Kidney epithelial cell (primary cell): ENCODE measurements around the gene TMC4. TPM values are rescaled to one million over a fixed set of nuclear protein-coding genes. Genes with fewer than 3 reads are reported as not detected.

ENCODE experiments used
- DNase-seq: peaks from one replicate; pipeline ENCODE4 v3.0.0-alpha.2; 2010; ENCODE audit warnings: low read depth
- H3K27me3 ChIP-seq: 2 replicates; pipeline ENCODE4 v1.6.0; 2011; ENCODE audit warnings: low read length; ENCODE audit not compliant: control insufficient read depth, insufficient read depth
- H3K36me3 ChIP-seq: 2 replicates; pipeline ENCODE4 v1.5.1; 2011; ENCODE audit warnings: low read length; ENCODE audit not compliant: control insufficient read depth, insufficient read depth
- H3K4me3 ChIP-seq: 2 replicates; pipeline ENCODE4 v1.5.1; 2011; ENCODE audit warnings: low read depth, mild to moderate bottlenecking, control low read depth, low read length
- CTCF ChIP-seq: IDR thresholded peaks from 2 replicates; pipeline ENCODE4 v1.5.1; 2011; ENCODE audit warnings: mild to moderate bottlenecking, moderate library complexity, low read length, control low read depth, inconsistent platforms; ENCODE audit not compliant: insufficient read depth, poor library complexity, severe bottlenecking
- total RNA-seq: library from RNA; depleted of rRNA; stranded (reverse); fragments of >200 nt; gene quantifications from 2 replicates; pipeline ENCODE4 v1.2.3, GENCODE V29; 2015

TMC4 gene
- total RNA-seq, 1 donor from 2014 or later: 33.9 TPM

- Histone ChIP-seq H3K27me3 (no peaks in the 10 kb centered on the region), H3K4me3 (no peak overlapping the region), H3K36me3 (no peaks in the 10 kb centered on the region)
- DNase-seq: no peak
- TF ChIP-seq CTCF: no peak
These were observed 39.5 kb downstream of the TMC4 start for GRCh38 chr19:54133312-54133956.

- Histone ChIP-seq H3K27me3 (no peaks in the 10 kb centered on the region), H3K4me3 (no peak overlapping the region), H3K36me3 (no peaks in the 10 kb centered on the region)
- TF ChIP-seq CTCF: no peak
- no peak for DNase-seq
These were observed 43.4 kb downstream of the TMC4 start for GRCh38 chr19:54129617-54129996.

DNA sequence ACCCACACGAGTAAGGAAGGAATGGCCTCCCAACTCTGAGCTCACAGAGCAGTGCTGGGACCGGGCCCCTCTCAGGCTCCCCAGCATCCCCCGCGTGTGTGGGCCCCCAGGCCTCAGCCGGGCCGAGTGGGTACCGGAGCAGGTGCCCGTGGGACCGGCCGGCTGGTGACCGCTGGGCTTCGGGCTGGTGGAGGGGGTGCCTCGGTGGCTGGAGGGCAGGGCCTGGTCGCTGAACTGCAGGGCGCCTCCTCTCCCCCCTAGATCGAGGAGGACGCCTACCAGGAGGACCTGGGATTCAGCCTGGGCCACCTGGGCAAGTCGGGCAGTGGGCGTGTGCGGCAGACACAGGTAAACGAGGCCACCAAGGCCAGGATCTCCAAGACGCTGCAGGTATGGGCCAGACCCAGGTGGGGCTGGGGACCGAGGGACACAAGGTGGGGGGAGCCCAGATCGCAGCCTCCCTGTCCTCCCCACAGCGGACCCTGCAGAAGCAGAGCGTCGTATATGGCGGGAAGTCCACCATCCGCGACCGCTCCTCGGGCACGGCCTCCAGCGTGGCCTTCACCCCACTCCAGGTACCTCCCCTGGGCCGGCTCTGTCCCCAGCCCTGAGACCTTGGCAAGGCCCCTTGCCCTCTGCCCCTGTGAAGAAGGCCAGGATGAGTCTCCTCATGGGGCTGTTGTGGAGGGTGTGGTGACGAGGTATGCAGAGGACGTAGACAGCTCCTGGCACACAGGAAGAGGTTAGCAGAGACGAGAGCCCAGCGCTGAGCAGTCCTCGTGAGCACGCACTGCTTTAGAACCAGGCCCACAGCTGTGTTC is 44.0 kb downstream of the TMC4 start:
- Histone ChIP-seq H3K4me3 (no peak overlapping the region), H3K27me3 (no peaks in the 10 kb centered on the region), H3K36me3 (no peaks in the 10 kb centered on the region)
- DNase-seq: no peak
- TF ChIP-seq CTCF: no peak

DNA sequence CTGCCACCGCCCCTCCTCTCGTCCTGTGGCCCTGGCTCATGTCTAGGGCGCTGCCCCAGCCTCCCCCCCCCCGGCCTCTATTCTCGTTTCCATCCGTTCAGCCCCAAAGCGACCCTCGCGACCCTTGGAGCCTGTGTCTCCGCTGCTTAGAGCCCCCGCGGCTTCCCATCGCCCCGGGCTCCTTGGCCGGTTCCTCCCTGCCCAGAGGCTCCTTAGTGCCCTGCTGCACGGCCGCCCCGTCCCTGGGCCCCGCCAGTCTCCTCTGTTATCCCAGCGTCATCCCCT is 44.6 kb downstream of the TMC4 start:
- Histone ChIP-seq H3K36me3 (no peaks in the 10 kb centered on the region), H3K4me3 (no peak overlapping the region), H3K27me3 (no peaks in the 10 kb centered on the region)
- TF ChIP-seq CTCF: no peak
- DNase-seq: no peak

DNA sequence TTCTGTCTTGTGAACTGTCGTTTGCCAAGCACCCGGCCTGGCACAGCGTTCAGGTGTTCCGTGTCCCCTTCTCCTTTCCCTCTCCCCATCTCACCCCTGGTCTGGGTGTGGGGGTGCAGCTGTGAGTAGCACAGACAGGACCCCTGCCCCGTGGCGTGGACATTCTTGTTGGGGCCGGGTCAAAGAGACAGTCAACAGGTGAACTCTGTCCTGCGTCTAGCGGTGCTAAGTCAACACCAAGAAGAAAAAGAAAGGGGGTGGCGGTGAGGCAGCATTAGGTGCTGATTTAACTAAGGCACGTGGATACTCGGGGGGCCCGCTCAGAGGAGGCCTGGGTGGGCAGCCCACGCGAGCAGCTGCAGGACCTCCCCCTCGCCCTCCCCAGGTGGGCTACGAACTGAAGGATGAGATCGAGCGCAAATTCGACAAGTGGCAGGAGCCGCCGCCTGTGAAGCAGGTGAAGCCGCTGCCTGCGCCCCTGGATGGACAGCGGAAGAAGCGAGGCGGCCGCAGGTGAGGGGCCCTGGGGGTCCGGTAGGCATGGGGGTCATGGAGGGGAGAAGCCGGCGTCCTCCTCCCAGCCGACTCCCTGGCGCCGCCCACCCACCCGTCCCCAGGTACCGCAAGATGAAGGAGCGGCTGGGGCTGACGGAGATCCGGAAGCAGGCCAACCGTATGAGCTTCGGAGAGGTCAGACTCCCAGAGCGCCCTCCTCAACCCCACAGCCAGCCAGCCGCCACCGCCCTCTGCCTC is 45.1 kb downstream of the TMC4 start:
- H3K4me3 ChIP-seq: no peak overlapping the region
- no peaks in the 10 kb centered on the region for H3K36me3 ChIP-seq
- no peaks in the 10 kb centered on the region for H3K27me3 ChIP-seq
- no peak for DNase-seq
- no peak for TF ChIP-seq CTCF
